BJ (cell line): ENCODE results near the gene CPEB3. TPM values are rescaled to one million over a fixed set of nuclear protein-coding genes. Genes with fewer than 3 reads are reported as not detected.

ENCODE experiments used
- CTCF ChIA-PET: fragments of 350-600 bp; formaldehyde crosslinking; extraction: SDS; loops from one replicate; lab custom pipeline; 2021; ENCODE audit warnings: antibody characterized with exemption, inconsistent platforms; lab: Yijun Ruan, JAX
- POLR2A ChIA-PET: fragments of 300-600 bp; sonication (Branson Sonifier 250); formaldehyde crosslinking; extraction: SDS; loops from one replicate; lab custom pipeline; 2021; ENCODE audit warnings: antibody characterized with exemption; lab: Charles Lee
- DNase-seq: peaks from one replicate; pipeline ENCODE4 v3.0.0-alpha.2; 2011; ENCODE audit warnings: low read depth
- H3K27me3 ChIP-seq: 2 replicates; pipeline ENCODE4 v1.6.0; 2011; ENCODE audit warnings: low read length; ENCODE audit not compliant: control insufficient read depth, insufficient read depth
- H3K36me3 ChIP-seq: 2 replicates; pipeline ENCODE4 v1.5.1; 2011; ENCODE audit warnings: low read length; ENCODE audit not compliant: control insufficient read depth, insufficient read depth
- H3K4me3 ChIP-seq: 2 replicates; pipeline ENCODE4 v1.5.1; 2011; ENCODE audit warnings: low read depth, mild to moderate bottlenecking, control low read depth, low read length
- CTCF ChIP-seq: IDR thresholded peaks from 2 replicates; pipeline ENCODE4 v1.5.1; 2011; ENCODE audit warnings: low read depth, mild to moderate bottlenecking, control low read depth, inconsistent platforms, low read length, moderate library complexity; ENCODE audit not compliant: insufficient read depth
- polyA plus RNA-seq: library from polyadenylated mRNA; depleted of rRNA; stranded (reverse); fragments of >200 nt; gene quantifications from 2 replicates; pipeline ENCODE4 v1.2.3, GENCODE V29; 2011

Gene CPEB3
- polyA plus RNA-seq, 1 experiment, result 0.28 TPM

GRCh38 chr10:92064506-92064905 is 226.4 kb downstream of the CPEB3 start:
- ChIA-PET CTCF (no interaction called here), POLR2A (no interaction called here)
- DNase-seq, result no peak
- no peak overlapping the region for H3K4me3 ChIP-seq
- TF ChIP-seq CTCF, result no peak
- H3K27me3 ChIP-seq, result no peaks in the 10 kb centered on the region
- H3K36me3 ChIP-seq, result no peaks in the 10 kb centered on the region

- no peak for TF ChIP-seq CTCF
- ChIA-PET POLR2A (no interaction called here), CTCF (interaction anchor here (0.6 to 0.9 kb wide), 2 partner anchors 12 to 779 kb away, joined by 3 read pairs; no protein-coding TSS in a partner anchor)
- no peaks in the 10 kb centered on the region for H3K27me3 ChIP-seq
- no peak for DNase-seq
- no peaks in the 10 kb centered on the region for H3K36me3 ChIP-seq
- no peak overlapping the region for H3K4me3 ChIP-seq
Measured at GRCh38 chr10:92062273-92062672, 228.6 kb downstream of the CPEB3 start.

- Histone ChIP-seq H3K27me3 (no peaks in the 10 kb centered on the region), H3K4me3 (no peak overlapping the region), H3K36me3 (peaks cover 1% of the 10 kb centered on the region; the same call in 1 of the 2 replicates)
- ChIA-PET CTCF (interaction anchor here (1.0 to 1.4 kb wide), 2 partner anchors 8 to 19 kb away, joined by 3 to 8 read pairs; no protein-coding TSS in a partner anchor), POLR2A (no interaction called here)
- TF ChIP-seq CTCF, result no peak
- DNase-seq, result no peak
Measured at GRCh38 chr10:92054807-92055206, 236.1 kb downstream of the CPEB3 start.

GRCh38 chr10:92052741-92053140 is 238.1 kb downstream of the CPEB3 start:
- ChIA-PET CTCF (interaction anchor here (0.7 kb wide), 1 partner anchor 81 kb away, joined by 5 read pairs; no protein-coding TSS in a partner anchor), POLR2A (no interaction called here)
- TF ChIP-seq CTCF, result no peak
- Histone ChIP-seq H3K4me3 (no peak overlapping the region), H3K36me3 (peaks cover 1% of the 10 kb centered on the region; the same call in 1 of the 2 replicates), H3K27me3 (no peaks in the 10 kb centered on the region)
- DNase-seq, result no peak

GRCh38 chr10:92052088-92052487 is 238.8 kb downstream of the CPEB3 start:
- no peak overlapping the region for H3K4me3 ChIP-seq
- no peak for DNase-seq
- ChIA-PET POLR2A (no interaction called here), CTCF (no interaction called here)
- TF ChIP-seq CTCF, result no peak
- H3K36me3 ChIP-seq, result peaks cover 1% of the 10 kb centered on the region; the same call in 1 of the 2 replicates
- H3K27me3 ChIP-seq, result no peaks in the 10 kb centered on the region
